LNCaP clone FGC (cell line): ENCODE measurements around the gene GRAMD1B.
A peak's percentile ranks its signal among the peaks of the same experiment; 100 is the strongest.

Experiments
- DNase-seq: peaks from one replicate; pipeline ENCODE4 v3.0.0-alpha.2; 2011; ENCODE audit warnings: low read depth
- H3K4me3 ChIP-seq: 2 replicates; pipeline ENCODE4 v1.5.1; 2011; ENCODE audit warnings: mild to moderate bottlenecking, low read depth, low read length, control low read depth
- TF ChIP-seq, protein P1 (sequence below): IDR thresholded peaks from 2 replicates; pipeline ENCODE4 v1.5.1; 2012; ENCODE audit warnings: mild to moderate bottlenecking; ENCODE audit not compliant: control insufficient read depth, insufficient read depth; ENCODE audit errors: extremely low read depth

GRAMD1B gene

DNA sequence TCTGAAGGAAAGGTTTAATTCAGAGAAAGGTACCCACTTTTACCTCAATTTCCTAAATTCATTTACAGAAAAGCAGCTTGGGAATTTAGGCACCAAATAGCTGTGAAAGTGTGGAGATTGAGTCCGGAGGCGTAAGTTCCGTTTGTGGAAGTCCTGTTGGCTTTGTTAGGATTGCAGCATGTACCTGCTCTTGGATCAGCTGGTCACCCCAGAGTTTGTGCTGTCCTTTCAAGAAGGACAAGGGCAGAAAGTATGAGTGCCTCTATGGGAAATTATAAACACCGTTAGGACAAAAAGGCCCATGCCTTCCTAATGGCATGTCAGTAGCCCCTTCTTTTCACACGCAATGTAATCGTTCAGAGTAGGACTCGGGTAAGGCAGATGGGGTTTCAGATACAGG is 126.6 kb downstream of the GRAMD1B start:
- TF ChIP-seq, protein P1, sequence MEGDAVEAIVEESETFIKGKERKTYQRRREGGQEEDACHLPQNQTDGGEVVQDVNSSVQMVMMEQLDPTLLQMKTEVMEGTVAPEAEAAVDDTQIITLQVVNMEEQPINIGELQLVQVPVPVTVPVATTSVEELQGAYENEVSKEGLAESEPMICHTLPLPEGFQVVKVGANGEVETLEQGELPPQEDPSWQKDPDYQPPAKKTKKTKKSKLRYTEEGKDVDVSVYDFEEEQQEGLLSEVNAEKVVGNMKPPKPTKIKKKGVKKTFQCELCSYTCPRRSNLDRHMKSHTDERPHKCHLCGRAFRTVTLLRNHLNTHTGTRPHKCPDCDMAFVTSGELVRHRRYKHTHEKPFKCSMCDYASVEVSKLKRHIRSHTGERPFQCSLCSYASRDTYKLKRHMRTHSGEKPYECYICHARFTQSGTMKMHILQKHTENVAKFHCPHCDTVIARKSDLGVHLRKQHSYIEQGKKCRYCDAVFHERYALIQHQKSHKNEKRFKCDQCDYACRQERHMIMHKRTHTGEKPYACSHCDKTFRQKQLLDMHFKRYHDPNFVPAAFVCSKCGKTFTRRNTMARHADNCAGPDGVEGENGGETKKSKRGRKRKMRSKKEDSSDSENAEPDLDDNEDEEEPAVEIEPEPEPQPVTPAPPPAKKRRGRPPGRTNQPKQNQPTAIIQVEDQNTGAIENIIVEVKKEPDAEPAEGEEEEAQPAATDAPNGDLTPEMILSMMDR = no peak
- DNase-seq = no peak
- H3K4me3 ChIP-seq = no peak overlapping the region

DNA sequence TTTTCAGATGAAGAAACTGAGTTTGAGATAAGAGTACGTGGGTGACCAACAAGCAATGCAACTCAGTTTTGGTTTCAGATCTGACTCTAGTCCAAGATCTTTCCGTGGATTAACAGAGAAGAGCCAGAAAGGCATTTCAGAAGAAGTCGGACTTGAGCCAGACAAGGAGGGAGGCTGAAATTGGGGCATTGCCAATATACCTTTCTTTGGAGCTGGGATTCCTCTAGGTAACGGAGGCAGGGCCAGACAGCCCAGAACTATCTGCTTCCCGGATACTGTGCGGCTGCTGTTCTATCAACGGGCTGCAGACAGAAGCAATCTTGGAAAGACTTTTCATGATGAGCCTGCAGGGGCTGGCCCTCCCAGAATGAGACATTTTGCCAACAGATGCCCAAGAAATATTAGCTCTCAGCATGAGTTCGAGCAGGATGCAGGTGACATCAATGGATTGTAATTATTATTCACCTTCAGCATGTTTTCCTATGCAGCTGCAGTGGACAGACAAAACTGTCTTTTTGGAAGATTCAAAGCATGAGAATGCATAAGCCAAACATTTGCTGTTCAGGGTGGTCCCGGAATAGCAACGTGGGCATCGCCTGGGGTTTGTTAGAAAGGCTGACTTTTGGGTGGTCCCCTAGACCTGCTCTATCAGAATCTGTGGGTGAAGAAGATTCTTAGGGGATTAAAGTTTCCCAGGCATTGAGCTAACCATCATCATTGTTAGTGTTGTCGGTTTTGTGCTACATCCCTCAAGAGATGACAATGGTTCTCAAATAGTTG is 128.7 kb downstream of the GRAMD1B start:
- DNase-seq = no peak
- TF ChIP-seq, protein P1 = no peak
- no peak overlapping the region for H3K4me3 ChIP-seq

DNA sequence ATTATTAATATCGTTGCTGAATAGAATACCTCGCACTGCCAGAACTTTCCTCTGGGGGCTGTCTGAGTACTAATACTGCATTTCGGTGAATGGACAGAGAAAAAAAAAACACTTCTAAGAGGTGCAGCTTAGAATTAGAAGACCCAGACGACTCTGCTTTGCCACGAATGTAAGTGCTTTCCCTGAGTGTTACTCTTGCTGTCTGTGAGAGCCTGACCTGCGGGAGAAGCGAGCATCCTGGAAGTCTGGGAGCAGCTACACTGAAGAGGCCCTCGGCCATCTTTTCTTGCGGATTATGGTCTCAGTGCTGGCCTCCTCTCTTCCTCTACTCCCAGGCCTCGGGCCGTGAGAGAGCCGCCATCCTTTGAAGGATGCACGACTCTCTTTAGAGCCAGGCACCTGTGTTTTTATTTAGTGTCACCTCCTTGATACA is 129.5 kb downstream of the GRAMD1B start:
- TF ChIP-seq, protein P1 = no peak
- no peak for DNase-seq
- H3K4me3 ChIP-seq = no peak overlapping the region

DNA sequence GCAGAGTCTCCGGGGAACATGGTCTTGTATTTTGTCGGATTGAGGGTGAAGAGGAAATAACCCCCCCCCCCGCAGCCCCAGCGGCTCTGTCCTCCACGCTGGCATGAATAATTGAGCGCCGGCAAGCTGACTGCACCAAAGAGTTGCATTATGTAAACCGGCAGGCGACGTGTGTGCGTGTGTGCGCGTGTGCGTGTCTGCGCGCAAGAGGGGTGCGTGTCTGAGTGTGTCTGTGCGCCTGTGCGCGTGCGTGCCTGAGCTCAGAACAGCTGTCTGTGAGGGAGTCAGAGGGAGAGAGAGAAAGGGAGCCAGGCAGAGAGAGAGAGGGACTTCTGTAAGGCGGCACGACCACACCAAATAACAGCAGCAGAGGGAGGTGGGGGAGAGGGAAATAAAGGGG is 129.9 kb downstream of the GRAMD1B start:
- no peak for DNase-seq
- no peak overlapping the region for H3K4me3 ChIP-seq
- TF ChIP-seq, protein P1 = no peak

DNA sequence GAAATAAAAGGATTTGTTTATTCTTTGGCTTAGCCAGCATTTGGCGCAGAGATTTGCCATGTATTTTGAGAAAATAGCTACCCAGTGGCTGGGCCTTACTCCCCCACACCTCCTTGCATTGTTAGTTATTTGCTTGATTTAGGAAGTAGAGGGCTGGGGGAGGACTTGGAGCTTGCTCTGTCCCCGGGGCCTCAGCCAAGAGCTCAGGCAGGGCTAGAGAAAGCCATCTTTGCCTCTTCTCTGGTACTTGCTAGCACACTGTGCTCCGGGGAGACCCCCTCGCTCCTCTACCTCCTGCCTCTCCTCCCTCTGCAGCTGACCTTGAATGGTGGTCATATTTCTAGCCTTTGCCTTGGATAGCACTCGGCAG is 131.3 kb downstream of the GRAMD1B start:
- DNase-seq = no peak
- no peak overlapping the region for H3K4me3 ChIP-seq
- TF ChIP-seq, protein P1 = no peak

DNA sequence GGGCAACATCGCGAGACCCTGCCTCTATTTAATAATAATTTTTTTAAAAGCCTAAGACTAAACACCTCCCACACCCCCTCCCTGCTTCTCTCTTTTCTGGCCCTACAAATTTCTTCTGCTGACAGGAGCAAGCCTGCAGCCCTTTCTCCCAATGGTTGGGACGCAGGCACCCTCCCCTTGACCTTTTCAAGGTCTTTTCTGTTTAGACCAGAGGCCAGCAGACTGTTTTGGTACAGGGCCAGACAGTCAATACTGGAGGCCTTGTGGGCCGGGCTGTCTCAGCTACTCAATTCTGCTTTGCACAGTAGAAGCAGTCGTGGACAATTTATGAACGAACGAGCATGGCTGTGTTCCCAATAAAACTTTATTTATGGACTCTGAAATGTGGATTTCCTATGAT is 132.1 kb downstream of the GRAMD1B start:
- H3K4me3 ChIP-seq = no peak overlapping the region
- TF ChIP-seq, protein P1 = no peak
- DNase-seq = peak; percentile 34

DNA sequence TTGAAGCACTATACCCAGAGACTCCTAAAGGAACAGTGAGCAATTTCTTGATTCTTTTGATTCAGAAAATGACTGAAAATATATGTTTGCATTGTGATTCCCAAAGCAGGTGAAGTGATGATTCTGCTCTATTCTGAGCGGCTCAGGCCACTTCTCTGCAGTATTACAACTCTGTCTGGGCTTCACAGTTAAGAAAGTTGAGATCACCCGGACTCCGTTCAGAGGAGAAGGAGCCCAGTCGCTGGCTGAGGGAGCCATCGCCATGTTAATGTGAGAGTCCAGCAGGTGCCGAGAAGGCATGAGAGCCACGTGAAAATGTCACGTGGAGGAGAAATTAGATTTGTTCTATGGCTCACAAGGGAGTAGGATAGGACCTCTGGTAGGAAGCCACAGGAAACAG is 132.8 kb downstream of the GRAMD1B start:
- TF ChIP-seq, protein P1 = no peak
- H3K4me3 ChIP-seq = no peak overlapping the region
- no peak for DNase-seq
